ENCODE measurements around the gene SGO2. TPM values are rescaled to one million over a fixed set of nuclear protein-coding genes. Genes with fewer than 3 reads are reported as not detected.
"Not testable (repeated sequence)": the region's sequence is repeated elsewhere in the genome, so short reads cannot be mapped to it uniquely, and the experiment has no call there.

Gene SGO2
- total RNA-seq, 1 donor from 2014 or later, result 6.6 TPM

GRCh38 chr2:200625958-200626363, 100.0 kb downstream of the SGO2 start:
- Mint-ChIP-seq H3K4me1 (ENCODE audit: low read depth, unreplicated experiment) (no peaks in the 10 kb centered on the region), H3K9me3 (ENCODE audit: unreplicated experiment) (no peaks in the 10 kb centered on the region), H3K36me3 (ENCODE audit: unreplicated experiment) (no peaks in the 10 kb centered on the region), H3K27ac (ENCODE audit: unreplicated experiment) (no peak overlapping the region), H3K27me3 (ENCODE audit: unreplicated experiment) (peaks cover 1% of the 10 kb centered on the region), H3K4me3 (ENCODE audit: unreplicated experiment) (no peak overlapping the region)
- TF ChIP-seq CTCF (IDR thresholded peaks at IDR 0.05; ENCODE audit: partially characterized antibody, unreplicated experiment), result no peak
- no peak for DNase-seq

- Mint-ChIP-seq H3K4me3 (ENCODE audit: unreplicated experiment) (no peak overlapping the region), H3K36me3 (ENCODE audit: unreplicated experiment) (no peaks in the 10 kb centered on the region), H3K27ac (ENCODE audit: unreplicated experiment) (no peak overlapping the region), H3K4me1 (ENCODE audit: low read depth, unreplicated experiment) (no peaks in the 10 kb centered on the region), H3K9me3 (ENCODE audit: unreplicated experiment) (no peaks in the 10 kb centered on the region), H3K27me3 (ENCODE audit: unreplicated experiment) (peaks cover 1% of the 10 kb centered on the region)
- no peak for TF ChIP-seq CTCF (IDR thresholded peaks at IDR 0.05; ENCODE audit: partially characterized antibody, unreplicated experiment)
- DNase-seq, result no peak
These were observed 101.2 kb downstream of the SGO2 start for GRCh38 chr2:200627110-200627770.

- H3K4me3 Mint-ChIP-seq (ENCODE audit: unreplicated experiment); H3K36me3 Mint-ChIP-seq (ENCODE audit: unreplicated experiment); DNase-seq; H3K4me1 Mint-ChIP-seq (ENCODE audit: low read depth, unreplicated experiment); H3K27me3 Mint-ChIP-seq (ENCODE audit: unreplicated experiment); H3K27ac Mint-ChIP-seq (ENCODE audit: unreplicated experiment); H3K9me3 Mint-ChIP-seq (ENCODE audit: unreplicated experiment): not testable (repeated sequence)
These were observed 102.5 kb downstream of the SGO2 start for GRCh38 chr2:200628461-200628860.

- H3K27ac Mint-ChIP-seq (ENCODE audit: unreplicated experiment), result no peak overlapping the region
- H3K27me3 Mint-ChIP-seq (ENCODE audit: unreplicated experiment), result peaks cover 3% of the 10 kb centered on the region
- no peaks in the 10 kb centered on the region for H3K36me3 Mint-ChIP-seq (ENCODE audit: unreplicated experiment)
- no peak overlapping the region for H3K4me3 Mint-ChIP-seq (ENCODE audit: unreplicated experiment)
- H3K9me3 Mint-ChIP-seq (ENCODE audit: unreplicated experiment), result peaks cover 1% of the 10 kb centered on the region
- no peak for DNase-seq
- TF ChIP-seq CTCF (IDR thresholded peaks at IDR 0.05; ENCODE audit: partially characterized antibody, unreplicated experiment), result no peak
- no peaks in the 10 kb centered on the region for H3K4me1 Mint-ChIP-seq (ENCODE audit: low read depth, unreplicated experiment)
These were observed 105.3 kb downstream of the SGO2 start for GRCh38 chr2:200631287-200631686.

Other genes with a start within 250 kb of the SGO2 start
- 45.5 TPM for gene SPATS2L, start 219.5 kb upstream of the SGO2 start, total RNA-seq (ENCODE audit: unreplicated experiment)
- 4.7 TPM for gene KCTD18, start 16.1 kb upstream of the SGO2 start, total RNA-seq (ENCODE audit: unreplicated experiment)
- 0.32 TPM for gene AOX1, start 59.8 kb downstream of the SGO2 start, total RNA-seq (ENCODE audit: unreplicated experiment)